Left lung (tissue), 10 donors: Measurements from ENCODE around the gene P2RY2. TPM values are rescaled to one million over a fixed set of nuclear protein-coding genes. Genes with fewer than 3 reads are reported as not detected.
A peak's percentile ranks its signal among the peaks of the same experiment; 100 is the strongest.

ENCODE experiments used
- ATAC-seq: fragments of 200-7000 bp; cut with Tn5 transposase; one replicate; pipeline ENCODE4 v1.9.1; 2020; ENCODE audit warnings: moderate library complexity
- DNase-seq, 4 donors: peaks; one replicate each; pipeline ENCODE4 v3.0.0-alpha.2; 2013 to 2020
- H3K27ac ChIP-seq, 2 donors: fragments of 200-600 bp; sonication (generic) in 1 of 2; one replicate each; pipeline versions ENCODE4 v1.5.0 to v1.8.0; 2020 to 2021
- H3K27me3 ChIP-seq, 2 donors: fragments of 200-600 bp; sonication (generic) in 1 of 2; one replicate each; pipeline versions ENCODE4 v1.5.0 to v1.8.0; 2020 to 2021
- H3K36me3 ChIP-seq, 2 donors: fragments of 200-600 bp; sonication (generic) in 1 of 2; one replicate each; pipeline versions ENCODE4 v1.5.0 to v1.8.0; 2020 to 2021
- H3K4me1 ChIP-seq, 2 donors: fragments of 200-600 bp; one replicate each; pipeline ENCODE4 v1.8.0; 2021
- H3K4me3 ChIP-seq, 2 donors: fragments of 200-600 bp; sonication (generic) in 1 of 2; one replicate each; pipeline versions ENCODE4 v1.5.0 to v1.8.0; 2020 to 2021; ENCODE audit warnings: mild to moderate bottlenecking in 1 of 2
- H3K9me3 ChIP-seq, 2 donors: fragments of 200-600 bp; sonication (generic) in 1 of 2; one replicate each; pipeline versions ENCODE4 v1.5.0 to v1.8.0; 2020 to 2021
- CTCF ChIP-seq, 2 donors: fragments of 200-600 bp; sonication (generic) in 1 of 2; IDR thresholded peaks; one replicate each; pipeline versions ENCODE4 v1.5.0 to v1.8.0; 2021; ENCODE audit warnings: antibody characterized with exemption in 2 of 2
- intact Hi-C, 2 donors: fragments of 100-400 bp; cut with DNase I; formaldehyde crosslinking; loops; one replicate each; pipeline versions ENCODE4 v1.11.2 to v1.14.2; 2022
- polyA plus RNA-seq, 6 donors: library from polyadenylated mRNA; unstranded; fragments of 120-200 nt; gene quantifications; one replicate each; pipeline ENCODE4 v1.2.1, GENCODE V29; 2013; ENCODE audit not compliant: insufficient read length in 6 of 6
- total RNA-seq, 2 donors: library from RNA; stranded (reverse); fragmentation: NEBNext Ultra II Directional; extraction: Animal tissue kit (Norgen Biotek cat#: 25700); gene quantifications; one replicate each; pipeline ENCODE4 v1.2.1, GENCODE V29; 2021
- donor health status: DM: no; HTN: yes; CAD: no.
- donor health status: DM: no; HTN: no; CAD: no.

The P2RY2 gene
- total and polyA plus RNA-seq, 8 donors: 0.83 to 10.3 (median 1.3) TPM

GRCh38 chr11:73198677-73199076 lies 19.4 kb upstream of the P2RY2 start:
- H3K9me3 ChIP-seq: no peaks in the 10 kb centered on the region
- ATAC-seq: peak; percentile 6
- H3K27ac ChIP-seq: peak overlapping the region in 1 of 2 donors; percentile 24
- no peaks in the 10 kb centered on the region for H3K27me3 ChIP-seq
- no peak for TF ChIP-seq CTCF (IDR thresholded peaks at IDR 0.05)
- peaks cover 3 to 50% of the 10 kb centered on the region in 2 donors for H3K4me1 ChIP-seq
- H3K36me3 ChIP-seq: no peaks in the 10 kb centered on the region
- no peak overlapping the region for H3K4me3 ChIP-seq
- intact Hi-C loops: no loop called here
- DNase-seq: peak in 1 of 4 donors; percentile 12

GRCh38 chr11:73199446-73199845 lies 18.6 kb upstream of the P2RY2 start:
- TF ChIP-seq CTCF (IDR thresholded peaks at IDR 0.05): no peak
- Histone ChIP-seq H3K9me3 (no peaks in the 10 kb centered on the region), H3K4me1 (peaks cover 3 to 57% of the 10 kb centered on the region in 2 donors), H3K4me3 (no peak overlapping the region), H3K27me3 (no peaks in the 10 kb centered on the region), H3K36me3 (no peaks in the 10 kb centered on the region), H3K27ac (peak overlapping the region; percentile 24 to 64)
- DNase-seq (peak in 1 of 4 donors; percentile 11), ATAC-seq (no peak)
- intact Hi-C loops: no loop called here

- intact Hi-C loops: no loop called here
- ATAC-seq: peak; percentile 45
These were observed 17.8 kb upstream of the P2RY2 start for GRCh38 chr11:73200256-73200655.

GRCh38 chr11:73201249-73201648 lies 16.8 kb upstream of the P2RY2 start:
- Histone ChIP-seq H3K36me3 (no peaks in the 10 kb centered on the region), H3K4me3 (no peak overlapping the region), H3K9me3 (no peaks in the 10 kb centered on the region), H3K27me3 (no peaks in the 10 kb centered on the region), H3K4me1 (peaks cover 3 to 75% of the 10 kb centered on the region in 2 donors), H3K27ac (peak overlapping the region; percentile 64 to 83)
- intact Hi-C loops: no loop called here
- no peak for TF ChIP-seq CTCF (IDR thresholded peaks at IDR 0.05)
- DNase-seq: peak in 3 of 4 donors; percentile 75 to 82 (median 81)
- peak; percentile 83 for ATAC-seq

More at GRCh38 chr11:73200256-73200655, 17.8 kb upstream of the P2RY2 start:
- no peak for TF ChIP-seq CTCF (IDR thresholded peaks at IDR 0.05)
- H3K4me1 ChIP-seq: peaks cover 3 to 65% of the 10 kb centered on the region in 2 donors
- H3K9me3 ChIP-seq: no peaks in the 10 kb centered on the region
- no peaks in the 10 kb centered on the region for H3K27me3 ChIP-seq
- peak in 2 of 4 donors; percentile 24 to 35 for DNase-seq
- H3K36me3 ChIP-seq: no peaks in the 10 kb centered on the region
- no peak overlapping the region for H3K4me3 ChIP-seq
- peak overlapping the region; percentile 64 to 83 for H3K27ac ChIP-seq

GRCh38 chr11:73201888-73202780 lies 15.9 kb upstream of the P2RY2 start:
- H3K4me3 ChIP-seq: no peak overlapping the region
- no peaks in the 10 kb centered on the region for H3K27me3 ChIP-seq
- peak overlapping the region; percentile 64 to 83 for H3K27ac ChIP-seq
- DNase-seq: peak in 1 of 4 donors; percentile 23
- intact Hi-C loops: no loop called here
- ATAC-seq: no peak
- H3K36me3 ChIP-seq: no peaks in the 10 kb centered on the region
- TF ChIP-seq CTCF (IDR thresholded peaks at IDR 0.05): no peak
- peaks cover 3 to 76% of the 10 kb centered on the region in 2 donors for H3K4me1 ChIP-seq
- H3K9me3 ChIP-seq: no peaks in the 10 kb centered on the region
